PC-9 (cell line): ENCODE results near the gene NTF4. TPM values are rescaled to one million over a fixed set of nuclear protein-coding genes. Genes with fewer than 3 reads are reported as not detected.

ENCODE experiments used
- BruUV-seq: library from RNA; stranded (reverse); fragments of 400-500 nt; replicated peaks from 2 replicates; lab custom pipeline; 2021; lab: Mats Ljungman, UMichigan
- CTCF ChIA-PET: fragments of 300-600 bp; sonication (Branson Sonifier 250); formaldehyde crosslinking; loops from one replicate; lab custom pipeline; 2022; ENCODE audit warnings: antibody characterized with exemption; lab: Charles Lee
- POLR2A ChIA-PET: fragments of 300-600 bp; sonication (Branson Sonifier 250); formaldehyde crosslinking; loops from one replicate; lab custom pipeline; 2022; ENCODE audit warnings: antibody characterized with exemption; ENCODE audit not compliant: unreplicated experiment; lab: Charles Lee
- DNase-seq, 2 experiments: peaks; one replicate each; pipeline versions ENCODE4 v3.0.0 to v3.0.0-alpha.2; 2015 to 2022; ENCODE audit warnings: mixed read lengths in 1 of 2
- H2AFZ ChIP-seq: fragments of 200-600 bp; sonication (generic); 2 replicates; pipeline ENCODE4 v1.8.1; 2017; ENCODE audit warnings: antibody characterized with exemption
- H3F3A ChIP-seq: fragments of 200-600 bp; sonication (generic); 2 replicates; pipeline ENCODE4 v1.8.1; 2017; ENCODE audit warnings: antibody characterized with exemption, mild to moderate bottlenecking, low read depth; ENCODE audit not compliant: insufficient read depth
- H3K27ac ChIP-seq: fragments of 200-600 bp; sonication (generic); 2 replicates; pipeline ENCODE4 v1.6.1; 2016; ENCODE audit warnings: mixed run types
- H3K27me3 ChIP-seq: fragments of 200-600 bp; sonication (generic); 2 replicates; pipeline ENCODE4 v1.6.1; 2016; ENCODE audit warnings: low read depth, mixed run types; ENCODE audit not compliant: insufficient read depth
- H3K36me3 ChIP-seq: fragments of 200-600 bp; sonication (generic); 2 replicates; pipeline ENCODE4 v1.6.1; 2016; ENCODE audit warnings: low read depth, mixed run types
- H3K4me1 ChIP-seq: fragments of 200-600 bp; sonication (generic); replicated peaks from 2 replicates; pipeline ENCODE4 v1.6.1; 2016; ENCODE audit warnings: mixed run types; ENCODE audit not compliant: insufficient read depth
- H3K4me2 ChIP-seq: fragments of 200-600 bp; sonication (generic); 2 replicates; pipeline ENCODE4 v1.6.1; 2017; ENCODE audit warnings: mixed run types
- H3K4me3 ChIP-seq: fragments of 200-600 bp; sonication (generic); 2 replicates; pipeline ENCODE4 v1.6.1; 2016; ENCODE audit warnings: mixed run types
- H3K79me2 ChIP-seq: fragments of 200-600 bp; sonication (generic); 2 replicates; pipeline ENCODE4 v1.6.1; 2017; ENCODE audit warnings: low read depth, mixed run types
- H3K9me2 ChIP-seq: fragments of 200-600 bp; sonication (generic); 2 replicates; pipeline ENCODE4 v1.8.1; 2017; ENCODE audit warnings: mild to moderate bottlenecking; ENCODE audit not compliant: insufficient read depth
- H3K9me3 ChIP-seq: fragments of 200-600 bp; sonication (generic); 2 replicates; pipeline ENCODE4 v1.8.1; 2016; ENCODE audit warnings: low read depth; ENCODE audit not compliant: insufficient read depth
- H4K20me1 ChIP-seq: fragments of 200-600 bp; sonication (generic); 2 replicates; pipeline ENCODE4 v1.8.1; 2017; ENCODE audit not compliant: insufficient read depth
- CTCF ChIP-seq: fragments of 200-600 bp; sonication (generic); conservative IDR thresholded peaks from 2 replicates; pipeline ENCODE4 v1.6.1; 2017; ENCODE audit warnings: mixed run types, antibody characterized with exemption, mild to moderate bottlenecking, moderate library complexity
- EZH2 ChIP-seq: fragments of 200-600 bp; sonication (generic); IDR thresholded peaks from 2 replicates; pipeline ENCODE4 v1.8.0; 2017; ENCODE audit warnings: antibody characterized with exemption, low read depth
- intact Hi-C: fragments of 100-400 bp; cut with micrococcal nuclease; formaldehyde crosslinking; loops from one replicate; pipeline ENCODE4 v1.10.0; 2022; ENCODE audit not compliant: unreplicated experiment
- total RNA-seq: library from RNA; stranded (reverse); gene quantifications from 2 replicates; pipeline ENCODE4 v1.2.3, GENCODE V29; 2021

Gene NTF4
- total RNA-seq, 1 experiment from 2014 or later = 14.0 TPM

GRCh38 chr19:49086296-49086695 lies 21.7 kb upstream of the NTF4 start:
- no peak for DNase-seq
- no TSS peak for BruUV-seq
- peaks cover 57% of the 10 kb centered on the region for H4K20me1 ChIP-seq
- H3K9me2 ChIP-seq = no peaks in the 10 kb centered on the region
- H3K79me2 ChIP-seq = peaks cover 60% of the 10 kb centered on the region
- peak overlapping the region; percentile 100 for H3K4me2 ChIP-seq
- ChIA-PET CTCF (no interaction called here), POLR2A (interaction anchor here (0.6 kb wide), 1 partner anchor 87 kb away, joined by 7 read pairs; no protein-coding TSS in a partner anchor)
- no peak overlapping the region for H2AFZ ChIP-seq
- peaks cover 15% of the 10 kb centered on the region for H3K4me1 ChIP-seq
- no peak for TF ChIP-seq EZH2
- no peak for TF ChIP-seq CTCF
- H3F3A ChIP-seq = peaks cover 24% of the 10 kb centered on the region; the same call in 1 of the 2 replicates
- no peak overlapping the region for H3K27ac ChIP-seq
- H3K4me3 ChIP-seq = peak overlapping the region; percentile 77
- H3K9me3 ChIP-seq = no peaks in the 10 kb centered on the region
- intact Hi-C loops = no loop called here
- peaks cover 34% of the 10 kb centered on the region for H3K36me3 ChIP-seq
- H3K27me3 ChIP-seq = no peaks in the 10 kb centered on the region

- H3K9me3 ChIP-seq = no peaks in the 10 kb centered on the region
- peaks cover 15% of the 10 kb centered on the region for H3K4me1 ChIP-seq
- H4K20me1 ChIP-seq = peaks cover 53% of the 10 kb centered on the region
- H3K79me2 ChIP-seq = peaks cover 56% of the 10 kb centered on the region
- peak overlapping the region; percentile 100 for H3K4me2 ChIP-seq
- no peak for TF ChIP-seq EZH2
- TF ChIP-seq CTCF = 0 out of 2 replicates have a peak, but pooled peaks have one; percentile 15
- peak overlapping the region; percentile 41; the same call in 1 of the 2 replicates for H3K27ac ChIP-seq
- H3F3A ChIP-seq = peaks cover 20% of the 10 kb centered on the region; the same call in 1 of the 2 replicates
- no peaks in the 10 kb centered on the region for H3K9me2 ChIP-seq
- DNase-seq = no peak
- CTCF ChIA-PET = no interaction called here
- peak overlapping the region; percentile 77 for H3K4me3 ChIP-seq
- H2AFZ ChIP-seq = peak overlapping the region; percentile 79
- POLR2A ChIA-PET = interaction anchor here (0.6 kb wide), 1 partner anchor 86 kb away, joined by 7 read pairs; no protein-coding TSS in a partner anchor
- BruUV-seq = no TSS peak
- peaks cover 31% of the 10 kb centered on the region for H3K36me3 ChIP-seq
- no peaks in the 10 kb centered on the region for H3K27me3 ChIP-seq
- intact Hi-C loops = no loop called here
Observed at GRCh38 chr19:49085868-49086232, 21.2 kb upstream of the NTF4 start.

GRCh38 chr19:49085020-49085867 lies 20.6 kb upstream of the NTF4 start, which contains the start of gene SNRNP70:
SNRNP70 (plus strand) TSS chr19:49085451; CDS start chr19:49086415, 964 bp downstream.
- Histone ChIP-seq H4K20me1 (peaks cover 47% of the 10 kb centered on the region), H3K4me2 (peak within 1 kb of the TSS; percentile 100), H3K4me1 (peaks cover 15% of the 10 kb centered on the region), H3K9me3 (no peaks in the 10 kb centered on the region), H3K36me3 (peaks cover 25% of the 10 kb centered on the region), H3K27ac (peak within 1 kb of the TSS; percentile 41), H3K4me3 (peak within 1 kb of the TSS; percentile 77), H3K79me2 (peaks cover 50% of the 10 kb centered on the region), H3K9me2 (no peaks in the 10 kb centered on the region), H3F3A (peaks cover 14% of the 10 kb centered on the region; the same call in 1 of the 2 replicates), H2AFZ (peak within 1 kb of the TSS; percentile 90), H3K27me3 (no peaks in the 10 kb centered on the region)
- no TSS peak for BruUV-seq
- ChIA-PET CTCF (no interaction called here), POLR2A (no interaction called here)
- peak; percentile 97 to 100 for DNase-seq
- TF ChIP-seq CTCF (0 out of 2 replicates have a peak, but pooled peaks have one; percentile 27), EZH2 (no peak)
- intact Hi-C loops = no loop called here
